H1 (cell line): ENCODE results near the gene STK11IP. TPM values are rescaled to one million over a fixed set of nuclear protein-coding genes. Genes with fewer than 3 reads are reported as not detected.

Experiments
- ASH2L ChIP-seq: fragments of 200-600, 300-600 bp; sonication (generic); IDR thresholded peaks from one replicate; pipeline ENCODE4 v1.7.1; 2017; ENCODE audit warnings: low read length
- ATF2 ChIP-seq: IDR thresholded peaks from 2 replicates; pipeline ENCODE4 v1.6.1; 2012; ENCODE audit warnings: low read length, inconsistent platforms
- BCL11A ChIP-seq, 2 experiments: IDR thresholded peaks; one replicate each; pipeline ENCODE4 v1.6.1; 2011; ENCODE audit warnings: low read depth in 2 of 2, low read length in 2 of 2, mild to moderate bottlenecking in 2 of 2
- BRCA1 ChIP-seq: IDR thresholded peaks from 2 replicates; pipeline ENCODE4 v1.6.1; 2012; ENCODE audit warnings: low read depth, low read length, improper control_type of control experiment
- CHD2 ChIP-seq: IDR thresholded peaks from 2 replicates; pipeline ENCODE4 v1.6.1; 2012; ENCODE audit warnings: low read length, improper control_type of control experiment
- CREB1 ChIP-seq: IDR thresholded peaks from 2 replicates; pipeline ENCODE4 v1.6.1; 2012; ENCODE audit warnings: inconsistent platforms
- CTBP2 ChIP-seq: IDR thresholded peaks from 2 replicates; pipeline ENCODE4 v1.7.0; 2011; ENCODE audit warnings: borderline replicate concordance, mild to moderate bottlenecking, moderate library complexity, mixed read lengths, low read length; ENCODE audit not compliant: insufficient read depth, insufficient read length
- E2F6 ChIP-seq: IDR thresholded peaks from 2 replicates; pipeline ENCODE4 v1.6.1; 2012; ENCODE audit warnings: inconsistent platforms
- EP300 ChIP-seq, 2 experiments: IDR thresholded peaks; 1 replicate in 1 of 2; 2 replicates in 1 of 2; pipeline ENCODE4 v1.6.1; 2011 to 2012; ENCODE audit warnings: low read depth in 2 of 2, low read length in 2 of 2, mild to moderate bottlenecking in 2 of 2, borderline replicate concordance in 1 of 2, inconsistent platforms in 1 of 2, moderate library complexity in 1 of 2
- JUN ChIP-seq: IDR thresholded peaks from 2 replicates; pipeline ENCODE4 v1.6.1; 2011; ENCODE audit warnings: low read depth, mild to moderate bottlenecking, improper control_type of control experiment, low read length
- KDM1A ChIP-seq: fragments of 200-600, 300-600 bp; sonication (generic); IDR thresholded peaks from 2 replicates; pipeline ENCODE4 v1.7.1; 2016; ENCODE audit warnings: mild to moderate bottlenecking, low read length, borderline replicate concordance
- POLR2A ChIP-seq, 2 experiments: IDR thresholded peaks; 1 replicate in 1 of 2; 2 replicates in 1 of 2; pipeline ENCODE4 v1.6.1; 2011; ENCODE audit warnings: low read depth in 2 of 2, low read length in 2 of 2, mild to moderate bottlenecking in 2 of 2; ENCODE audit errors: control extremely low read depth in 1 of 2
- RBBP5 ChIP-seq: IDR thresholded peaks from 2 replicates; pipeline ENCODE4 v1.7.1; 2012; ENCODE audit warnings: low read depth, mild to moderate bottlenecking, inconsistent platforms, low read length, moderate library complexity, borderline replicate concordance
- RFX5 ChIP-seq: IDR thresholded peaks from 2 replicates; pipeline ENCODE4 v1.6.1; 2011; ENCODE audit warnings: low read depth, low read length, improper control_type of control experiment, borderline replicate concordance
- SAP30 ChIP-seq: fragments of 300-600 bp; sonication (generic); IDR thresholded peaks from 2 replicates; pipeline ENCODE4 v1.7.1; 2012; ENCODE audit warnings: low read length, moderate library complexity, mild to moderate bottlenecking, inconsistent platforms; ENCODE audit not compliant: insufficient read depth, insufficient replicate concordance
- SIX5 ChIP-seq: IDR thresholded peaks from 2 replicates; pipeline ENCODE4 v1.6.1; 2011; ENCODE audit warnings: mild to moderate bottlenecking, low read depth, low read length
- SP2 ChIP-seq: IDR thresholded peaks from 2 replicates; pipeline ENCODE4 v1.6.1; 2012; ENCODE audit warnings: mild to moderate bottlenecking, low read length, inconsistent platforms
- SP4 ChIP-seq: IDR thresholded peaks from 2 replicates; pipeline ENCODE4 v1.6.1; 2012; ENCODE audit warnings: low read length, inconsistent platforms
- TAF1 ChIP-seq: IDR thresholded peaks from 2 replicates; pipeline ENCODE4 v1.6.1; 2011; ENCODE audit warnings: mild to moderate bottlenecking, low read depth, low read length
- TBP ChIP-seq: IDR thresholded peaks from 2 replicates; pipeline ENCODE4 v1.6.1; 2011; ENCODE audit warnings: low read depth, low read length, improper control_type of control experiment
- TEAD4 ChIP-seq: IDR thresholded peaks from 2 replicates; pipeline ENCODE4 v1.6.1; 2012; ENCODE audit warnings: low read depth, low read length, inconsistent platforms, mixed read lengths
- ZNF274 ChIP-seq: IDR thresholded peaks from 2 replicates; pipeline ENCODE4 v1.7.0; 2012; ENCODE audit warnings: low read length, borderline replicate concordance; ENCODE audit errors: extremely low read depth
- polyA plus RNA-seq, 7 experiments: library from polyadenylated mRNA; depleted of rRNA in 3 of 7; stranded (reverse) in 5 of 7; unstranded in 2 of 7; fragments of >200 nt in 5 of 7; fragments of 200-250 nt in 2 of 7; gene quantifications; 1 replicate in 5 of 7; 2 replicates in 1 of 7; 4 replicates in 1 of 7; pipeline versions ENCODE4 v1.2.1 to v1.2.3, GENCODE V29; 2011 to 2013; ENCODE audit warnings: missing spikeins in 2 of 7, mixed read lengths in 2 of 7
- total RNA-seq: library from RNA; stranded (reverse); fragmentation: NEBNext Ultra II Directional; extraction: Animal tissue kit (Norgen Biotek cat#: 25700); gene quantifications from 2 replicates; pipeline ENCODE4 v1.2.1, GENCODE V29; 2021

Gene STK11IP
- total and polyA plus RNA-seq, 2 of the 8 experiments (the other 6 are each of a cell fraction or from before 2014, with no cell fraction given), result 18.5 to 29.6 TPM

- no peak for TF ChIP-seq EP300 (IDR thresholded peaks at IDR 0.05; ENCODE audit: borderline replicate concordance in 1 of 2, low read depth in 2 of 2, low read length in 2 of 2)
- TF ChIP-seq TAF1, result no peak
- no peak; the same call in 1 of the 2 replicates for TF ChIP-seq CREB1
- no peak for TF ChIP-seq RFX5
- no peak for TF ChIP-seq SP2
- peak in 1 of 2 experiments; percentile 80; a peak in 2 of 3 replicates for TF ChIP-seq POLR2A (IDR thresholded peaks at IDR 0.05; ENCODE audit: control extremely low read depth in 1 of 2, low read depth in 2 of 2, low read length in 2 of 2)
- TF ChIP-seq RBBP5, result no peak; the same call in 1 of the 2 replicates
- no peak for TF ChIP-seq ZNF274
- no peak for TF ChIP-seq SAP30
- peak; percentile 28 for TF ChIP-seq ASH2L
- no peak for TF ChIP-seq TEAD4
- peak; percentile 63; the same call in 1 of the 2 replicates for TF ChIP-seq ATF2
- no peak for TF ChIP-seq CHD2
- no peak for TF ChIP-seq BCL11A (IDR thresholded peaks at IDR 0.05; ENCODE audit: low read depth in 2 of 2, low read length in 2 of 2)
- TF ChIP-seq CTBP2, result no peak
- 0 out of 2 replicates have a peak, but pooled peaks have one; percentile 15 for TF ChIP-seq KDM1A
- TF ChIP-seq SIX5, result no peak
- TF ChIP-seq JUN, result no peak
- peak; percentile 96 for TF ChIP-seq SP4
- TF ChIP-seq BRCA1, result no peak
- no peak for TF ChIP-seq TBP
- peak; percentile 78 for TF ChIP-seq E2F6
Observed at GRCh38 chr2:219552382-219553167, 45.1 kb upstream of the STK11IP start (continued).
